ENCODE data around the gene PRKACA.

DNA sequence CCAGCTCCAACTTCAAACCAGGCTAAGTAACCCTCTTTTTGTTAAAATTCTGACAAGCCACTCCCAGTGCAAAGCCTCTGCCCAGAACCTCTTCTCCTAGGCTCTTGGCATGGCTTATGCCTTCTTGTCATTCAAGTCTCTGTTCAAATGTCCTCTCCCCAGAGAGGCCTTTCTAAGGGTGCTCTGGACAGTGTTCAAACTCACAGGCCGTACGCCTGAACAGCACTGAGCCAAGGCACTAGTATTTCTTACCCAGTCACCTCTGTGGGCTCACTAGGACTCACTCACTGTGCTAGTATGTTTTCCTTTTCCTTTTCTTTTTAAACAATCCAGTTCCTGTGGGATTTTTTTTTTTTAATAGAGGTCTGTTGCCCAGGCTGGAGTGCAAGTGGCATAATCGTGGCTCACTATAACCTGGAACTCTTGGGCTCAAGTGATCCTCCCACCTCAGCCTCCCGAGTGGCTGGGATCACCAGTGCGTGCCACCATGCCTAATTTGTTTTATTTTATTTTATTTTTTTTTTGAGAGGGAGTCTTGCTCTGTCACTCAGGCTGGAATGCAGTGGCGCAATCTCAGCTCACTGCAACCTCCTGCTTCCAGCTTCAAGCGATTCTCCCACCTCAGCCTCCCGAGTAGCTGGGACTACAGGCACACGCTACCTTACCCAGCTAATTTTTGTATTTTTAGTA lies 21.2 kb upstream of the PRKACA start:
- no peak for TF ChIP-seq EZH2 (IDR thresholded peaks at IDR 0.05; ENCODE audit: borderline replicate concordance, low read length)
- TF ChIP-seq CTCF (conservative IDR thresholded peaks at IDR 0.05 in 1 of 2, IDR thresholded peaks at IDR 0.05 in 1 of 2; ENCODE audit: extremely low read depth in 1 of 2, insufficient read depth in 1 of 2, low read depth in 1 of 2, low read length in 2 of 2): no peak
